ENCODE measurements around the gene KCNN3.

The KCNN3 gene

DNA sequence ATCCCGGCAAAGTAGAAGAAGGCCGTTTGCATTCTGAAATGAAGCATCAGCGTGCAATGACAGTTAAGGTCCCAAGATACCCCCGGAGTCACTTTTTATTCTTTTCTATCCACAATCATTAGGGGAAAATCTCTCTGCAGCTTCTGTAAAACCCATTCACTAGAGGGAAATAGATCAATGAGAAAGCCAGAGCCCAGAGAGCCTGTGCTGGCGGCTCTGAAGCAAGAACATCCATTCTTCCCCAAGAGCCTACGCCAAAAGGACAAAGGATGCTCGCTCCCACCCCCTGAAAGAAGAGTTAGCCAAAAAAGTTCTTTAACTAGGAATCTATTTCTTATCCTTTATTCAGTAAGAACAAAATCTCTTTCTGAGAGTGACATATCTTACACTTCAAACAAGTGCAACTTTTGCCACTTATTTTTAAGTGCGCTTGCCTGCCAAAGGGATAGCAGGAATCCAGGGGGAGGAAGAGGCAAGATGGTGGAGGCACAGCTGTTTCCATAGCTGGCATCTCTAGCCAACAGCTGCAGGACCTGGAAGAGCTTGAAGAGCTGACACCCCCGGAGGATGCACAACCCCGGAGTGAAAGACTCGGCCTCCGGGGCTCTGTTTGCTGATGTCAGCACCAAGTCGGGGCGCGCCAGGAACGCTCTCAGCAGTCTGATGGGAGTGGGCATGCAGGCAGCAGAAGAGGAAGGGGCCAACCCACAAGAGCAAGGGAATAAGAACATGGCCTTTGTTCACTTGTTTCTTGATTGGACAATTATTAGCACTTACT lies 68.7 kb downstream of the KCNN3 start:
- H3K4me3 ChIP-seq (ENCODE audit: low read depth, low read length): no peak overlapping the region
- no peak for DNase-seq (ENCODE audit: low read depth)
- TF ChIP-seq, protein P1, sequence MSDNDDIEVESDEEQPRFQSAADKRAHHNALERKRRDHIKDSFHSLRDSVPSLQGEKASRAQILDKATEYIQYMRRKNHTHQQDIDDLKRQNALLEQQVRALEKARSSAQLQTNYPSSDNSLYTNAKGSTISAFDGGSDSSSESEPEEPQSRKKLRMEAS (IDR thresholded peaks at IDR 0.05; ENCODE audit: low read depth, low read length): no peak
- TF ChIP-seq CTCF (IDR thresholded peaks at IDR 0.05; ENCODE audit: low read depth, low read length) (no peak), POLR2A (IDR thresholded peaks at IDR 0.05; ENCODE audit: extremely low read depth, insufficient read length) (no peak), MYC (IDR thresholded peaks at IDR 0.05; ENCODE audit: low read depth, low read length) (no peak)

GRCh38 chr1:154799188-154799587 lies 70.9 kb downstream of the KCNN3 start:
- no peak for TF ChIP-seq MYC (IDR thresholded peaks at IDR 0.05; ENCODE audit: low read depth, low read length)
- no peak for TF ChIP-seq CTCF (IDR thresholded peaks at IDR 0.05; ENCODE audit: low read depth, low read length)
- no peak for TF ChIP-seq POLR2A (IDR thresholded peaks at IDR 0.05; ENCODE audit: extremely low read depth, insufficient read length)
- TF ChIP-seq, protein P1 (IDR thresholded peaks at IDR 0.05; ENCODE audit: low read depth, low read length): no peak

GRCh38 chr1:154798645-154799044 lies 71.4 kb downstream of the KCNN3 start:
- TF ChIP-seq, protein P1 (IDR thresholded peaks at IDR 0.05; ENCODE audit: low read depth, low read length): no peak
- TF ChIP-seq MYC (IDR thresholded peaks at IDR 0.05; ENCODE audit: low read depth, low read length) (no peak), POLR2A (IDR thresholded peaks at IDR 0.05; ENCODE audit: extremely low read depth, insufficient read length) (no peak), CTCF (IDR thresholded peaks at IDR 0.05; ENCODE audit: low read depth, low read length) (no peak)
- no peak overlapping the region for H3K4me3 ChIP-seq (ENCODE audit: low read depth, low read length)
- DNase-seq (ENCODE audit: low read depth): no peak

More at GRCh38 chr1:154799188-154799587, 70.9 kb downstream of the KCNN3 start:
- no peak overlapping the region for H3K4me3 ChIP-seq (ENCODE audit: low read depth, low read length)
- DNase-seq (ENCODE audit: low read depth): no peak

DNA sequence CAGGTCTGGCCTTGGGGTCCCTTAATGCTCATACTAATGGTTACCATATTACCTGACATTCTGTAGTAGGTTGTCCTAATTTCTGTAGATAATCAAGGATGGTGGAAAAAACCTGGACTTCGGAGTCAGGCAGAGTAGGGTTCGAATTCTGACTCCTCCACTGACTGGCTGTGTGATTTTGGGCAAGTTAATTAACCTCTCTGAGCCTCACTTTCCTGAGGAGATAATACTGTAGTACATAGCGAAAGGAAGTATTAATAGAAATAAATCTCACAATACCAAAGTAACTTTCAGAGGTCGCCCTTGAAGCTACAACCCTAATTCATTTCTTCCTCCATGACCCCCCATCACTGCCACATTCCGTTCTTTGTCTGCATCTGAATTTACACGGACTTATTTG lies 72.9 kb downstream of the KCNN3 start:
- DNase-seq (ENCODE audit: low read depth): no peak
- H3K4me3 ChIP-seq (ENCODE audit: low read depth, low read length): no peak overlapping the region
- TF ChIP-seq MYC (IDR thresholded peaks at IDR 0.05; ENCODE audit: low read depth, low read length) (no peak), CTCF (IDR thresholded peaks at IDR 0.05; ENCODE audit: low read depth, low read length) (no peak), POLR2A (IDR thresholded peaks at IDR 0.05; ENCODE audit: extremely low read depth, insufficient read length) (no peak)
- TF ChIP-seq, protein P1 (IDR thresholded peaks at IDR 0.05; ENCODE audit: low read depth, low read length): no peak

DNA sequence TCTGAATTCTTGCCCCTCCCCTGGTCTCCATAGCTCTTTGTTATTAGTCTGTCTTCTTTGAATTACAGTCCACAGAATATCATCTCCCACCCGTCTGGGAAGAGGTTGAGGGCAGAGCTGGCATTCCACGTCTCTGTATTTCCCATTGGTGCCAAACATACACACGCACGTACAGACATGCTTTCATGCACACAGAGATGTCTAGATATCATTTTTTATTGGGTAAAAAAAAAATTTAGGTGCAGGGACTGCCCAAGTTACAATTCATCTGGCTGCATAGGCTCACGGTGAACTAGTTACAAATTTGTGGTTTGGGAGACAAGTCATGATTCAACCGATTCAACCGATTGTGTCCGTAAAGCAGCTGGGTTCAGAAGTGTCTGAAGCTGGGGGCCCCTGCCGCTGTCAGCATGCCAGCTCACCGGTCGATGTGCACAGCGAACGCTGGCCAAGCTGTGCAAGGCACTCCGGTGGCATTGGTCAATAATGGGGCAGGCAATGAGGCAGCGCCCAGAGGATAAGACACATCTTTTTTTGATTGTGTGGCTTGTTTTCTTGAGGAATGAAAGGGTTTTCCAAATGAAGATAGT lies 73.7 kb downstream of the KCNN3 start:
- TF ChIP-seq MYC (IDR thresholded peaks at IDR 0.05; ENCODE audit: low read depth, low read length) (no peak), CTCF (IDR thresholded peaks at IDR 0.05; ENCODE audit: low read depth, low read length) (no peak), POLR2A (IDR thresholded peaks at IDR 0.05; ENCODE audit: extremely low read depth, insufficient read length) (no peak)
- TF ChIP-seq, protein P1 (IDR thresholded peaks at IDR 0.05; ENCODE audit: low read depth, low read length): no peak
- H3K4me3 ChIP-seq (ENCODE audit: low read depth, low read length): no peak overlapping the region
- peak; percentile 12 for DNase-seq (ENCODE audit: low read depth)
